KOPT-K1 (cell line): ENCODE results near the gene MADCAM1.

Source experiments
- H3K27ac ChIP-seq: fragments of 200-600 bp; sonication (generic); 2 replicates; pipeline ENCODE4 v1.5.1; 2016; ENCODE audit warnings: antibody characterized with exemption, mild to moderate bottlenecking, low read depth, low read length; ENCODE audit not compliant: poor library complexity, severe bottlenecking
- H3K36me3 ChIP-seq: fragments of 200-600 bp; sonication (generic); 2 replicates; pipeline ENCODE4 v1.5.1; 2017; ENCODE audit warnings: antibody characterized with exemption, mild to moderate bottlenecking, low read length, moderate library complexity; ENCODE audit not compliant: insufficient read depth
- H3K9me3 ChIP-seq: fragments of 200-600 bp; sonication (generic); 2 replicates; pipeline ENCODE4 v1.5.1; 2017; ENCODE audit warnings: antibody characterized with exemption, low read length, mild to moderate bottlenecking; ENCODE audit not compliant: insufficient read depth, poor library complexity, severe bottlenecking

The MADCAM1 gene

GRCh38 chr19:525029-525428 lies 28.7 kb downstream of the MADCAM1 start:
- H3K27ac ChIP-seq: no peak overlapping the region
- no peaks in the 10 kb centered on the region for H3K36me3 ChIP-seq

GRCh38 chr19:525857-526419 lies 29.7 kb downstream of the MADCAM1 start:
- Histone ChIP-seq H3K9me3 (no peaks in the 10 kb centered on the region), H3K36me3 (no peaks in the 10 kb centered on the region), H3K27ac (no peak overlapping the region)

More at GRCh38 chr19:525029-525428, 28.7 kb downstream of the MADCAM1 start:
- H3K9me3 ChIP-seq: no peaks in the 10 kb centered on the region

- Histone ChIP-seq H3K36me3 (no peaks in the 10 kb centered on the region), H3K27ac (peak overlapping the region; percentile 80), H3K9me3 (no peaks in the 10 kb centered on the region)
Measured at GRCh38 chr19:530134-531008, 34.1 kb downstream of the MADCAM1 start.

- Histone ChIP-seq H3K36me3 (peaks cover 5% of the 10 kb centered on the region; the same call in 1 of the 2 replicates), H3K27ac (peak overlapping the region; percentile 80), H3K9me3 (no peaks in the 10 kb centered on the region)
Measured at GRCh38 chr19:531009-531752, 34.9 kb downstream of the MADCAM1 start.

GRCh38 chr19:531753-532560 lies 35.7 kb downstream of the MADCAM1 start, which contains the start of gene CDC34:
CDC34 (plus strand) TSS chr19:531760; CDS start chr19:531932, 172 bp downstream.
- peaks cover 13% of the 10 kb centered on the region; the same call in 1 of the 2 replicates for H3K36me3 ChIP-seq
- H3K9me3 ChIP-seq: no peaks in the 10 kb centered on the region
- H3K27ac ChIP-seq: peak within 1 kb of the TSS; percentile 80

- H3K36me3 ChIP-seq: peaks cover 17% of the 10 kb centered on the region; the same call in 1 of the 2 replicates
- H3K27ac ChIP-seq: peak overlapping the region; percentile 67
Measured at GRCh38 chr19:532561-533363, 36.5 kb downstream of the MADCAM1 start.

GRCh38 chr19:533364-534058 lies 37.2 kb downstream of the MADCAM1 start:
- Histone ChIP-seq H3K36me3 (peaks cover 24% of the 10 kb centered on the region; the same call in 1 of the 2 replicates), H3K9me3 (no peaks in the 10 kb centered on the region), H3K27ac (no peak overlapping the region)

More at GRCh38 chr19:532561-533363, 36.5 kb downstream of the MADCAM1 start:
- no peaks in the 10 kb centered on the region for H3K9me3 ChIP-seq

- peaks cover 30% of the 10 kb centered on the region; the same call in 1 of the 2 replicates for H3K36me3 ChIP-seq
- H3K9me3 ChIP-seq: no peaks in the 10 kb centered on the region
- no peak overlapping the region for H3K27ac ChIP-seq
Measured at GRCh38 chr19:534088-534487, 37.8 kb downstream of the MADCAM1 start.

GRCh38 chr19:535017-535835 lies 38.9 kb downstream of the MADCAM1 start:
- peaks cover 35% of the 10 kb centered on the region; the same call in 1 of the 2 replicates for H3K36me3 ChIP-seq
- no peaks in the 10 kb centered on the region for H3K9me3 ChIP-seq
- no peak overlapping the region for H3K27ac ChIP-seq

- H3K9me3 ChIP-seq: no peaks in the 10 kb centered on the region
- H3K36me3 ChIP-seq: peaks cover 40% of the 10 kb centered on the region; the same call in 1 of the 2 replicates
Measured at GRCh38 chr19:536031-536880, 40.0 kb downstream of the MADCAM1 start.

GRCh38 chr19:536881-537404 lies 40.7 kb downstream of the MADCAM1 start:
- Histone ChIP-seq H3K36me3 (peaks cover 47% of the 10 kb centered on the region; the same call in 1 of the 2 replicates), H3K9me3 (no peaks in the 10 kb centered on the region)

More at GRCh38 chr19:536031-536880, 40.0 kb downstream of the MADCAM1 start:
- no peak overlapping the region for H3K27ac ChIP-seq

More at GRCh38 chr19:536881-537404, 40.7 kb downstream of the MADCAM1 start:
- H3K27ac ChIP-seq: no peak overlapping the region
